Stimulated activated CD4-positive, alpha-beta T cell treated with anti-CD3 and anti-CD28 coated beads, Interleukin-4, amount 100 ng/mL, for 24 hours (primary cell): Measurements from ENCODE around the gene ACTN1.
"Not testable (repeated sequence)": the region's sequence is repeated elsewhere in the genome, so short reads cannot be mapped to it uniquely, and the experiment has no call there.

Experiments
- DNase-seq: peaks from one replicate; pipeline ENCODE4 v3.0.0-alpha.2; 2020

Gene ACTN1

DNA sequence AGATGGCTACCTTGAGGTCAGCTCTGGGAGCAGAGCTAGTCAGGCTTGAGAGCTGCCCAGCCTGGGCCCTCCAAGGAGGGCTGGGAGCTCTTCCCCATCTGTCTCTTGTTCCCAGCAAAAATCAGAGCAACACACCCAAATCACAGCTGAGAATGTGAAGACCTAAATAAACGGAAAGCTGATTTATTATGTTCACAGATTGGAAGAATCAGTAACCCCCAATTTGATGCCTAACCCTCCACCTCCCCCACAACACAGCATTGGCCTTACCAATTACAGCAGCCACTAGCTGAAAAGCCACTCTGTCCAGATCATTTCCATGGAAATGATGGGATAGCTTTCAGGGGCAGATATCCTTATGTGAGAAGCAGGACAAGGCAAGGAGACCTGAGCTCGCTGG, 7.1 kb upstream of the ACTN1 start:
- DNase-seq: no peak

- no peak for DNase-seq
These were observed 5.6 kb upstream of the ACTN1 start for GRCh38 chr14:68984686-68985085.

DNA sequence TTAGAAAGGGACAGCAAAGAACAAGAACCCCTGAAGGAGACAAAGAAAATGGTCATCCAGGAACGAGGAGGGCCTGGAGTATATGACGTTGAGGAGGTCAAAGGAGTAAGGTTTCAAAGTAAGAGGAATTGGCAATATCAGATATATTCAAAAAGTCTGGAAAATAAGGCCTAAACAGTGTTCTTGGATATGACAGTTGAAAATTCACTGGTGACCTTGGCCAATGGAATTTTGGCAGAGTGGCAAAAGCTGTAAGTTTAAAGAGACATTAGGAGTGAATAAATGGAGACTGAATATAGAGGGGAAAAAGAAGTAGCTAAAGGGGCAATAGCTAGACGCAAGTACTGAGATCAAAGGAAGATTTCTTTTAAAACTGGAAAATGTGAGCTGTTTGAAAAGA, 4.1 kb upstream of the ACTN1 start:
- DNase-seq: no peak

GRCh38 chr14:68982581-68982980, 3.5 kb upstream of the ACTN1 start:
- DNase-seq: no peak

DNA sequence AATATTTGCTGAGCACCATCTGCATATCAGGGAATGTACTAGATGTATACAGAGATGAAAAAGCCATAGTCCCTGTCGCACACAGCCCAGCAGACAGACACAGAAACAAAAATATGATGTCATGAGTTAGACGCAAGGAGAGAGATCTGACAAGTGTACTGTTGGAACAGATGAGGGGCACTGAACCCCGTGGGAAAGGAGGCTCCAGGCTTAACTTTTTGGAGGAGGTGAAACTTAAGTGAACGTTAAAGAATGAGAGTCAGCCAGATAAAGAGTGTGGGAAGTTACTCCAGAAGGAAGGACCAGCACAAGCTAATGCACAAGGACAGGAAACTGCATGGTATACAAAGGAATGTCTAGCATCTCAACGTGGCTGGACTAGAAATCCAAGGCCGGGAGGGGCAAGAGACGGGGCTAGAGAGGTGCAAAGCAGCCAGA, 2.5 kb upstream of the ACTN1 start:
- no peak for DNase-seq

GRCh38 chr14:68981139-68981538, 2.0 kb upstream of the ACTN1 start:
- no peak for DNase-seq

DNA sequence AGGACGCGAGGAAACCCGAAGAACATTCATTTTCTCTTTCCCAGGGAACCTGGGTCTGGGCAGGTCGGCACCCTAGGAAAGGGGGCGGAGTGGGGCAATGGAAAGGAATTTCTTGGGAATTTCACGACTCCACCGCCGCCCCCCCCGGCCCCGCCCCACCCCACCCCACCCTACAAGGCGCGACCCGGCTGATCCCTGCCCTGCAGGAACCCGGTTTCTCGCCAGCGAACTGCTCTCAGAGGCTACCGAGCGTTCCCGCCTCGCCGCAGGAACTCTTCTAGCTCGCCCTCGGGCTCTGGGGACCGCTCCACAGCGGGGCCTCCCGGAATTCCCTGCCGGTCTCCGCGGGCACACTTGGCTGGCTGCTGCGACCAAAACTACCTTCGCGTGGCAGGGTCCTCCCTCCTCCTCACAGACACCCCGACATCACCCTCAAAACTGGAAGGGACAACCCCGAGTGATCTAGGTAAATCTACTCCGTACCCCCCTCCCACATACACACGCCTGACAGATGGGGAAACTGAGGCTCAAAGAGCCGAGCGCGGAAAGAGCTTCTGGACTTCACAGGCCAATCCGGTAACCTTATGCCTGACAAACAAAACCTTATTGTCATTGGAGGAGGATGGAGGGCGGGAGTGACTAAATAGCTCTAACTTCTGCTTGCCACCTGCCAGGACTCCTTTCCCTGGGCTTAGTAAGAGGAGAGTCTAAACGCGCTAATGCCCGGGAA, 785 bp upstream of the ACTN1 start:
- no peak for DNase-seq

- peak; percentile 40 for DNase-seq
These were observed 760 bp downstream of the ACTN1 start for GRCh38 chr14:68978172-68978911.

GRCh38 chr14:68977718-68978171, 1.4 kb downstream of the ACTN1 start:
- peak; percentile 32 for DNase-seq

- peak; percentile 29 for DNase-seq
These were observed 1.9 kb downstream of the ACTN1 start for GRCh38 chr14:68977180-68977717.

DNA sequence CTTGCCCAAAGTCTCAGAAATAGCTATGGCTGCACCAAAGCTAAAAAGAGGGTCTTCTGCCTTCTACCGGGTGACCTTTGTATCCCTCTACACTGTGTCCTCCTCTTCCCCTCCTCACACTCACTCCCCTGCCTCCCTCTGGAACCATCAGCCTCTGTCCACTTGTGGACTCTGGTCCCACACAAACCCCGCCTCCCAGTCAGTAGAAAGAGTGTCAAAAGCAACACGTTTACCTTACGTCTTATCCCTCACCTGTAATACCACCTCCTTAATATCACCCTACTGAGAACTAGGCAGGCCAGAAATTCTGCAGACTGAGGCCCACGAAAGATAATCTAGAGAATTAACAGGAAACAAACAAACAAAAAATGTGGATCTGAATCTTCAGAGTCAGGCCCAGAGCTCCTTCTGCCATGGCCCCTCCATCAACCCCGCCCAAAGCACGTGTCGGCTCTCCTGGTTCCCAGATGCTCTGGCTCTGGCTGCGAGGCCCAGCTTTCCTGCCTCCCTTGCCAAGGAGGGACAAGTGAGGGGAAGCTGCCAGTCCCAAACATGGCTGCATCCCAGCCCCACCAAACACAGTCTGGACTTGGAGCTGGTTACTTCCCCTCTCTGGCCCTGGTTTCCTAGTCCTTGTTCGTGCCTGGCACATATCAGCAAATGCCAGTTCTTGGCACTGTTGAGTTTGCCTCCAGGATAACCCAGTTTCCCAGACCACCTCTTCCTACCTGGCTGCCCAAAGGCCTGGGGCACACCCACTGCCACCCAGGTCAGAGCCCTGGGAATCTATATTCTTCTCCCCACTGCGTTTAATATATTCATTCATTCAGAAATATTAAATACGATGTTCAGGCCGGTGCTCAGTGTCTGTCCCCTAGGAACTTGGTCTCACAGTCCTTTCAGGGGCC, 2.7 kb downstream of the ACTN1 start:
- DNase-seq: no peak

DNA sequence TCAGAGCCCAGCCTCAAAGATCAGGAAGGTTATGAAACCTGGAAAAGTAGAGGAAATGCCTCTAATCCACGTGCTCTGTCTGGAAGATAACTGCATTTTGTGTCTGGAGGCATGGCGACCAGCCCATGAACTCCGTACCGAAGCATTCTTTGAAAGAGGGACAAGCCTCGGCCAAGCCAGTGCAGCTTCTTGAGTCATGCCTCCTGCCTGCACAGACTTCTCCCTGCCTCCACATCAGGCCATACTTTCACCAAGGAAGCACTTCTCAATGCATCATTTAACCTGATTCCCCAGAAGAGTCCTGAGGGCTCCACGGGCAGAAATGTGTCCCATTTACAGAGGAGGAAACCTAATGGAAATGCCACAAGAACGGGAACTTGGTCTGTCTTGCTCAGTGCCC, 3.4 kb downstream of the ACTN1 start:
- DNase-seq: no peak

- no peak for DNase-seq
These were observed 4.2 kb downstream of the ACTN1 start for GRCh38 chr14:68974759-68975347.

DNA sequence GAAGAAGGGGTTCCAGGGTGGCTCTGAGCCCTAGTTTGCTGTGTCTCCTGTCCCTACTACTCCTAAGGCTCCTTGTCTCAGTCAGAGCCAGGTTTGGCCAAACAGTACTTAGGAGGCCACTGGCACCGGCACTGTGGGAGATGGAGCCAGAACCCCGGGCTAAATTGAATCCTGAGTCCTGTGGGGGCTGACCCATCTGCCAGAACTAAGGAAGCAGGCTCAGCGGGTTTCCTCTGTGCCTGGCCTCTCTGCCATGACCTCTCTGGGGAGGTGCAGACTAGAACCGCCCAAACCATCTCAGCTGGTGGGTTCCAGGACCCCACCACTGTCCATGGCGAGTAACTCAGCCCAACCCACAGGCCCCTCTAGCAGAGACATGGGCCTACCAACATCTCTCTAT, 5.5 kb downstream of the ACTN1 start:
- no peak for DNase-seq

- DNase-seq: not testable (repeated sequence)
These were observed 5.9 kb downstream of the ACTN1 start for GRCh38 chr14:68973219-68973565.

DNA sequence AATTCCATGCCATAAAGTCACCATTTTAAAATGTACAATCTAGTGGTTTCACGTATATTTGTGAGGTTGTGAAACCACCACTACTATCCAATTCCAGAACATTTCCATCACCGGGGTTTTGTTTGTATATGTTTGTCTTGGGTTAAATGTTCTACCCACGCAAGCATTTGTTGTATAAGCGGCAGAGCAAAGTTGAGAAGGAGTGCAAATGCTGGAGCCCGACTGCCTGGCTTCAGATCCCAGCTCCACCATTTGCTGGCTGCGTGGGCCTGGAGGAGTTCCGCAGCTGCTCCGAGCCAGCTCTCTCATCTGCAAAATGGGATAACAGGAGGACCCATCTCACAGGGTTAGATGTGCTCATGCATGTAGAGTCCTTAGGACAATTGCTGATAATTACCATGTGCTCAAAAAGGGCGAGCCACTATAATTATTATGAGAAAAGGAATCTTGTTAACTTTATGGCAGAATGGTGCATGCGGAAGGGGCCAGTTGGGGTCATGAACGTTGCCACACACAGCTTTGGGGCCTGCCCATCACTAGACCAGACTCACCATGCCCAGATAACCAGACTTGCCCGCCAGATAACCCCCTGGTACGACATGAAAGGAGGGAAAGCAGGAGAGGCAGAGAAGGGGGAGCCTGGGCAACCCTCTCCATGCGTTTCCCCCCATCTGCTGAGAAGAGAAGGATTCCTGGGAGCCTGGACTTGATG, 6.4 kb downstream of the ACTN1 start:
- no peak for DNase-seq

DNA sequence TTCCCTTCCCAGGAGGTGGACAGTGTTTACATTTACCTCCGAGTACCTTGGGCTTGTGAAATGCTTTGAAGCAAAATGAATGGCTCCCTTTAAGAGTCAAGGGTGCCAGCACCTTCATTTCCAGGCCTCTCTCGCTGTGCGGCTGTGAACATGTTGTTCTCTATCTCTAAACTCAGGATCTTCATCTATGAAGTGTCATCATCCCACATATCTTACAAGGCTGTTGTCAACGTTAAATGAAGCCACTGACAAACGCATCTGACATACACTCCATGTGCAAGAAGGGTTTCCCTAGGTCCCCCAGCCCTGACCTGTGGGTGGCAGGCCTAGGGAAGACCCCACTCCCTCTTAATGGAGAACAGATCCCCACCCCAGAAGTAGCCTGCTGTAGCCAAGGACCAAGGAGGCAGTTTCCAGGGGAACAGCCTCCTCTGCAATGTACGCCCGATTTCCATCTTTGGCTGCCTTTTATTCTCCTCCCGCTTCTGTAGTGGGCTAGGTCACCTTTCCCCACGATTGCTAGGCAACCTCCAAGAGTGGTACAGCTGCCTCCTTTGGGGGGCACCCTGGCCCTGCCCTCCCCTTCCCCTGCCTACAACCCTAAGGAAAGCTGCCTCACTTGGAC, 7.6 kb downstream of the ACTN1 start:
- DNase-seq: no peak

DNA sequence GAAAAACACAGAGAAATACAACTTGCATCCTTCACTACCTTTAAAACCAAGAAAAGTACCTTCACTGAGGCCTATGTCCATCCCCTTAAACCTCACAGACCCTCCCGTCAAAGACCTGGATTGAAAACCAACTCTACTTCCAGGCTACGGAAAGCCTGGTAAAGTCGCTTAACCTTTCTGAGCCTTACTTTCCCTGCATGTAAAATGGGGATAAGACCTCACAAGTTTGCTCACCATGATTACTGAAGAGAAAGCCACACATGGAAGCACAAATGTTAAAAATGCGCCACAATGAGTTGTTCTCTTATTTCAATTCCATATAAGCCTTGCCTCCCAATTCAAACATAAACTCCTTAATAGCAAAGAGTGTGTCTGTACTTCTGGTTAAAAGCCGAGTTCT, 8.4 kb downstream of the ACTN1 start:
- DNase-seq: no peak

DNA sequence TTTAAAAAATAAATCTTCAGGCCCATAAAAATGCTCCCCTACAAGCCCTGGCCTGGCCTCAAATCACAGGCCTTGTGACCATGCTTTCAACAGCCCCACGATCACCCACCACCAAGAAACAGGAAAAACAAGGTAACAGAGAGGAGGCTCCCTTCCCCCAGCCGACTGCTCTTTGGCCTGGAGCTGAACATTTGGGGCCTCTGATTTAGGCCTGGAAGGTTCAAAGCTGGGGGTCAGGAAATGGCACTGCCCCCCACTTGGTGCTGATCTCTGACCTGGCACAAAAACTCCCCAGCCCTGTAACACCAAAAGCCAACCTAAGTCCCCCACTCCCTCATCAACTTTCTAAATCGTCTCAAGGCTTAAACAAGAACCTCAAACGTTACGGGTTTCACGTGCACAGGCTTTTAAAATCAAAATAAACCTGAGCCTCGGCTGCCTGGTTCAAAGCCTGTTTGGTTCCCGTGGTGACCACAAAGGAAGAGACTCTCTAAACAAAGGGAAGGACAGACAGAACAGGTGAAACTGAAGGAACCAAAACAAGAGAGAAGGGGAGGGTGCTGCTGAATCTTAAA, 9.0 kb downstream of the ACTN1 start:
- DNase-seq: no peak

- no peak for DNase-seq
These were observed 9.6 kb downstream of the ACTN1 start for GRCh38 chr14:68969278-68970033.
